Epidermal melanocyte (primary cell): ENCODE data around the gene TBXA2R.

Source experiments
- DNase-seq: peaks from one replicate; pipeline ENCODE4 v3.0.0; 2011; ENCODE audit warnings: low spot score; ENCODE audit not compliant: insufficient read length

TBXA2R gene

DNA sequence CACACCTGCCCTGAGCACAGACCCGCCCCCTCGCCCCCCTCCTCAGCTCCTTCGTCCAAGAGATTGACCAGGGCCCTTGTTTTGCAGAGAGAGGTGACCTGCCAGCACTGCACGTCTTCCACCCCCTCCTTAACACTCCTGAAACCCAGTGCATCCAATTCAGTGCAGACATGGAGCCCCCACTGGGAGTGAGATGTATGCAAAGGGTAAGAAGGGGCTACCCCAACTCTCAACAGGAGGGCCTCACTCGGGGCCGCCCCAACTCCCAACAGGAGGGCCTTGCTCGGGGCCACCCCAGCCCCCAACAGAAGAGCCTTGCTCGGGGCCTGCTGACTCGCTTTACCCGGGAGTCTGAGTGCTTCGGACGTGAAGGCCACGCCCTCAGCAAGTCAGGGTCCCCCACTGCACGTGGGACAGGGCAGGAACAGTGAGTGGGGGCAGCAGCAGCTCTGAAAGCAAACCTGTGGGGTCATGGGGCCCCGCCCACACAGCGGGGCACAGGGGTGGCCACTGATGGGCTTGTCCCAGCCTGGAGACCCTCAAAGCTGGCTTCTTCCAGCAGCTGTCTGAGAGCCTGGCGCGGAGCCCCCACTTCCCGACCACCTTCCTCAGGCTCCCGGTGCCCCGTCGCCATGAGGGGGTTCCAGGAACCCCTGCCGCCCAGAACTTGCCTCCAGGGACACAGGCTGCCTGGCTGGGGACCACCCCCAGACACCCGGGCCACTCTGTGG is 14.3 kb upstream of the TBXA2R start:
- DNase-seq: no peak

DNA sequence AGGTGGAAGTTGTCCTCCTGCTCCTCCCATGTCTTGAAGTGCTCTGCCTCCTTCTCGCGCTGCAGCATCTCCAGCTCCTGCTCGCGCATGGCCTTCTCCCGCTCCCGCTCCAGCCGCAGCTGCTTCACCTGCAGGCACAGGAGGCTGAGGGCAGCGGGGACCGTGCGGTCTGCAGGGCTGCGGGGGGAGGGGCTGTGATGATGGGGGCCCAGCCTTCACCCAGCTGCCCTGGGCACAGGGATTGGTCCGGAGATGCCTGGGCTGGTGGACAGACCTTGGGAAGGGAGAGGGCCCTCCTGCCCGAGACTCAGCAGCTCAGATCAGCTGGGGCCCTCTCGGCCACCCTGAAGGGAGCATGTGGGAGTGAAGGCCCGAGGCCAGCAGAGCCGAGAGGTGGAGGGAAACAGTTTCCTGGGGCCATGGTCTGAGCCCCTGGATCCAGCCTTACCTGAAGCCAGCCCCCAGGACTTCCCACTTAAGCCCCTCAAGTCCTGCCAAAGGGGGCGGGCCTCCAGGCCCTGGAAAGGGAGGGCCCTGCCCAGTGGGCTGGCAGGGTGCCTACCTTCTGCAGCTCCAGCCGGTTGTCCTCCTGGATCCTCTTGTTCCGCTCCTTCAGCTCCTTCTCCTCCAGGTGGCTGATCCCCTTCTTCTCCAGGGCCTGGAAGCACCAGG is 13.6 kb upstream of the TBXA2R start:
- no peak for DNase-seq

DNA sequence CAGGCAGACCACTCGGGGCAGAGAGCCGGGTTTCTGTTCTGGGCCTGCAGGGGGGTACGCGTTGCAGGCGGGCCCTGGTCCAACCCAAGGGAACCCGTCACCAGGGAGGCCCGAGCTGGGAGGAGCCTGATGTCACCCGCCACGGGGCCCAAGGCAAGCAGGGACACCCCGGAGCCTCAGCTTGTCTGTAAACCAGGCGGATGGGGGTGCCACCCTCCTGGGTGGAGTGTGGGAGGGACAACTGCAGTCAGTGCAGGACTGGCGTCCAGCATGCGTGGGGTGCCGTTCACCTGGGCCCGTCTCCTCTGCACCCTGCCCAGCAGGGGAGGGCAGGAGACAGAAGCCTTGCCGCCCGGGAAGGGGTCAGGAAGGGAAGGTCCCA is 12.9 kb upstream of the TBXA2R start:
- DNase-seq: no peak

DNA sequence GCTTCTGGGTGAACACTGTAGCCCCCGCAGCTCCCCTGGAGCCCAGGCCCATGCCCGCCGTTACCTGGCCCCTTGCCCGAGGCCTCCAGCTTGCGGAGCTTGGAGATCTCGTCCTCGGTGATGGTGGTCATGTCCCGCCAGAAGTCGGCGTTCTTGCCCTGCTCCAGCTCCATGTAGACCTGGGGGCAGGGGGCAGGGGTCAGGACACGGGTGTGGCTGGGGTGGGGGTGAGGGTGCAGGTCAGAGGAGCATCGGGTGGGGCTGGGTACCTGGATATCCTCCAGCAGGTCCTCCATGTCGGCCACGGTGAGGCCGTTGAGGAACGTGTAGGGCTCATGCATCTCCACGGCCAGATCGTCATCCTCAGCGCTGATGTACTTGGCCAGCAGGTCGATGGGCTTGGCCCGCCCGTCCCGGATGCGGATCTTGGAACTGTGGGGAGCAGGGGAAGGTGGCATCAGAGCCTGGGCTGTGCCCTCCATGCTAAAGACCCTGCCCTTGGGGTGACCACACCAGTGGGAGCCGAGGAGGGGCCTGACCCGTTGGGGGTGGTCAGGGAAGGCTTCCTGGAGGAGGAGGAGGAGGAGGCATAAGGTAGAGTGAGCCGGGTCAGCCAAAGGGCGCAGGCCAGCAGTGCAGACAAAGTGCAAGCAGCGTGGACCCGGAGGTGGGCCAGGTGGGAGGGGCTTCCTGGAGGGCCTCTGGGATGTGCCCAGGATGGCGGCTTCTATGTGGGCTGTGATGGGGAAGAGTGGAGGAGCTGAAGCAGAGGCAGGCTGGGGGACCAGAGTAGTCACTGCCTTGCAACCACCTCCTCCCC is 12.3 kb upstream of the TBXA2R start:
- no peak for DNase-seq

DNA sequence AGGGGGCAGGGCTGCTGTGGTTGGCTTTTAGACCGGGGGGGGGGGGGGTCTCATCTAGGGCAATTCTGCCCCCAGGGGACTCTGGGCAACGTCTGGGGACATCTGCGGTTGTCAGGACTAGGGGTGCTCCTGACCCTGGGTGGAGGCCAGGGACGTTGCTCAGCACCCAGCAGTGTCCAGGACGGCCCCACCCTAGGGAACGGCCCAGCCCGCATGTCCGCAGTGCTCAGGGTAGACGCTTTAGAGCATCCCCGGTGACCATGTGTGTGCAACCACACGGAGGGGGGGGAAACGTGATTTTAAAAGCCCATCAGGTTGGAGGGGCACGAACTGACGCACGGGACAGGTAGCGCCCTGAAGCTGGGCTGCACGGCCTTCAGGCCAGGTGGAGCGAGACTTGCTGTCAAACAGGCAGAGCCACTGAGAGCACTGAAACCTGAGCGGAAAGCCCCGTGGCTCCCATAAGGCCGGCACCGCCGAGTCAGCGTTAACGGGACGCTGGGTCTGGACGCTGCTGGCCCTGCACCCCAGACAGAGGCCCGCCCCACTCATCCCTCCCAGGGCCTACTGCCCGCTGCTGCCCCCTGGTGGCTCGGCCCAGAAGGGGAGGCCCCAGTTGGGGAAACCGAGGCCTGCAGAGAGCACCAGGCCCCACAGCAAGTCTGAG is 11.6 kb upstream of the TBXA2R start:
- DNase-seq: peak; percentile 98

DNA sequence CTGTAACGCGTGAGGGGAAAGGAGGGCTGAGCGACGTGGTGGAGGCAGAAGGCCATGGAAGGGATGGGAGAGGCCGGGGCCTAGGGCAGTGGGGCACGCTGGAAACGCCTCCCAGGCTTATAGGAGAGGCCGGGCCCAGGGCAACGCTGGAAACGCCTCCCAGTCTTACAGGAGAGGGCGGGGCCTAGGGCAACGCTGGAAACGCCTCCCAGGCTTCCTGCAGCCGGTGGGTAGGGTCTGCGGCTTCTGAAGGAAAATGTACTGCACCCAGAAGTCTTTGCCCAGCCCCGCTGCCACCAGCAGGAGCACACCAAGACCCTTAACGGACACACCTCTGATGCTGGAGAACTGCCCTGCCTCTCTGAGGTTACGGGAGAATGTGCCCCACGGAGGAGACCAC is 10.8 kb upstream of the TBXA2R start:
- no peak for DNase-seq

DNA sequence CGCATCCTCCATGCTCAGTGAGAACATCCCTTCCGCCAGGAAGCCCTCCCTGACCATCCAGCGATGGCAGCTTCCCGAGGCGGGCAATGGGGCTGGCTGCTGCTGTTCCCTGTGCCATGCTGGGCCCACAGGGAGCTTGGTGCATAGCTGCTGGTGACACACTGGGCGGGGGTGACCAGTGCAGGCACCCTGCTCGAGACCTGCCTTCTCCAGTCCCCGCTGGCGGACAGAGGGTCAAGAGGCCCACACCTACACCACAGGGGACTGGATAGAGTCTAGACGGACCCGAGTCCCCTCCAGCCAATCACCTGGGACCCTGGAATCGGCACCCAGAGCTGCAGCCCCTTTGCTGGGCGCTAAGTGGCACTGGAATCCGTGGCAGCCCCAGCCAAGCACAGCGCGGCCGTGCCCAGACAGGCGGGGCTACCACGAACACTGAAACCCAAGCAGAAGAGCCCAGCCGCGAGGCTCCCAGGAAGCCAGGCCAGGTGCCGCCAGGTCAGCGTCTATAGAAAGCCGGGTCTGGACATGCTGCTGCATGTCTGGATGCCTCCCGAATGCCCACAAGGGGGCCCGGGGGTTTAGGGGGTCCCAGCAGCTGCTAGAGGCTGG is 9.0 kb upstream of the TBXA2R start:
- no peak for DNase-seq

DNA sequence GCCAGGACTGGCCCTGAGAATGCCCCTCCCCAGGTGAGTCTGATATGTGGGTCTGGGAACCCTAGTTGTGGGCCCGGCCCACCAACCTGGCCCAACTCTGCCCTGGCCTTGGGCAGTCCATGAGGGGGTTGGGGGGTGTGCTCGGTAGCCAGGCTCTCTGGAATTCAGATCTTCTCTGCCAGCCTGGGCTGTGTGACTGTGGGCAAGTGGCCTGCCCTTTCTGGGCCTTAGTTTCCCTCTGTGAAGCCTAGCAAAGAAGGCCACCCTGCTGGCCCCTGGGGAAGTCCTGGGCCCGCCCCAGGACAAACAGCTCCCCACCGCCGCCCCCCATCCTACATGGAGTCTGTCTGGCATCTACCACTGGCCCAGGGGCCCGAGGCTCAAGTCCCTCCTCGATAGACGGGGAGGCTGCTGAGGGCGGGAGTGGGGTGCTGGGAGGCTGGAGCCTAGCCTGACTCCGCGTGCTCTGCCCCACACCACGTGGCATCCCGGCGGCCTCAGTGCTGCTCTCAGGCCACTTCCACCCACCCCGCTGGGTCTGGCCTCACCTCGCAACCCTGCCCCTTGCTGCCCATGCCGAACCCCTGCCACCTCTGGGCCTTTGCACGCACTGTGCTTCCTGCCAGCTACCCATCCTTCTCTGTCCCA is 8.3 kb upstream of the TBXA2R start:
- no peak for DNase-seq

DNA sequence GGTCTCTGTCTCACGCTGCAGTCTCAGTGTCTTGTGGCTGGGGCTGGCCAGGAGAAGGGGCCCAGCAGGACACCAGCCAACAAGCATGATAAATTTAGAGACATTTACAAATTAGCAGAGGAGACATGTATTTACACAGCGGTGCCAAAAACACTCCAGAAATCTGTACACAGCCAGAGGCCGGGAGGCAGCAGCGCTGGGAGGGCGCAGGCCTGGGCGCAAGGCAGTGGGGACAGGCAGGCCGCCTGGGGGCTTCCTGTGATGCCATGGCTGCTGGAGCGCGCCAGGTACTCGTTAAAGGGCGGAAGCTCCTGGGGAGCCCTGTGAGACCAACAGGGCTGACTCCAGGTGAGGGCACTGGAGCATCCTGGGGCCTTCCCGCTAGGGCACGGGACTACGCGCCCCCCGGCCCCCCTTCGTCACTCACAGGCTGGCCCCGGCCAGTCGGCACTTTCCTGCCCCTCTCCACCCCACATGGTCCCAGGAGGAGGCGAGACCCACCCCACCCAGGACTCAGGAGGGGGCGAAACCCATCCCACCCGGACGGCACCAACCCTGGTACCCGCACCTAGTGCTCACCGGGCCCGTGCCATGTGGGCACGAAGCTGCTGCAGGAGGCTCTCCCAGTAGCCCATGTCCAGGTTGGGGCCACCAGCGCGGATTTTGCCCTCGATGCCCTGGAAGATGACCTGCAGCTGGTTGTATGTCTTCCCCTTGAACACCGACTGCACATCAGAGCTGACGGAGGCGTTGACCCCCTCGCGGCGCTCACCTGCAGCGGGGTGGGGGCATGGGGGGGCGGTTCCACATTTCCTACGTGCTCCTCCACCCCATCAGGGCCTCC is 7.4 kb upstream of the TBXA2R start:
- DNase-seq: no peak

DNA sequence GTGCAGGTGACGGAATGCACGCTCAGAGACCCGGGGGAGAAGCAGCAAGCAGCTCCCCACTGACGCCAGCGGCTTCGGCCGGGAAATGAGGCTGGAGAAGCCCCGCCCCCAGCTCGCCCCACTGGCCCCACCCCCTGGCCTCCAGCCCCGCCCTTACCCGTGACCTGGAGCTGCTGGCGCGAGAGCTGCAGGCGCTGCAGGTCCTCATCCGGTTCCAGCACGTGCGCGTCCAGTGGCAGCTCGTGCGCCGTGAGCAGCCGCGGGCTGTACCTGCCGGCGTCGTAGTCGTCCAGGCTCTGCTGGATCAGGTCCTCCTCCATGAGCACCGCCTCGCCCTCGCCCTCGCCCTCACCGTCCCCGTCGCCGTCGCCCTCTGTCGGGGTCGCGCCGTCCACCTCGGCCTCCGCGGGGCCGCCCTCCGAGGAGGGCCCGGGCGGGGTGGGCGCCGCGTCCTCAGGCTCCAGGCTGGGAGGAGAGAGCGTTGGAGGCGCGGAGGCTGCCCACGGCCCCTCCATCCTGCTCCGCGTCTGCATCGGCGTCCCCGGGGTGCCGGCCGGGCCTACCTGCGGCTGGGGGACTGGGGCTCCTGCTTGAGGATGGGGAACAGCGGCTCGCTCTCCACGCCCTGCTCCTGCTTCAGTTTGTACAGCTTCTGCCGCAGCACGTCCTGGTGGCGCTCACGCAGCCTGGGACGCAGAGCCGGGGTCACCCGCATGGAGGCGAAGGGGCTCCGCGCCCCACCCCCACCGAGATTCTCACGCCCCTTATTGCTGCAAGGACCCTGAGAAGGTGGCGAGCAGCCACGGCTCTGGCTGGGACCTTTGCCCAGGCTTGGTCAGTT is 6.4 kb upstream of the TBXA2R start:
- DNase-seq: no peak

DNA sequence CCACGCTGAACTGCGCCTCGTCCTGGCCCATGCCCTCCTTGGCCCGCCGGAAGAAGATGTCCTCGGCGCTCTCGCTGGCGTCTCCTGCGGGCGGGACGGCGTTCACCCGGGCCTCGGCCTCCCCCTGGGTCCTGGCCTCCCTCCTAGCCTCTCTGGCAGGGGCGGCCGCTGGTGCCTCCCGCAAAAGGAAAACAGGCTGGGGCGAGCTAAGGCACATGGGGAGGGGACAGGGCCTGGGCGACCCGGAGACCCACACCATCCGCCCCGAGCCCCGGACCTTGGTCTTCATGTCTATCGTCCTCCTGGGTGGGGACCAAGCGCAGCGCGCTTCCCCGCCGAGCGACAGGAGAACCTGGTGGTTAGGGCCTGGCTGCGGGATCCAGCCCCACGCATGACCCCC is 5.7 kb upstream of the TBXA2R start:
- DNase-seq: no peak

DNA sequence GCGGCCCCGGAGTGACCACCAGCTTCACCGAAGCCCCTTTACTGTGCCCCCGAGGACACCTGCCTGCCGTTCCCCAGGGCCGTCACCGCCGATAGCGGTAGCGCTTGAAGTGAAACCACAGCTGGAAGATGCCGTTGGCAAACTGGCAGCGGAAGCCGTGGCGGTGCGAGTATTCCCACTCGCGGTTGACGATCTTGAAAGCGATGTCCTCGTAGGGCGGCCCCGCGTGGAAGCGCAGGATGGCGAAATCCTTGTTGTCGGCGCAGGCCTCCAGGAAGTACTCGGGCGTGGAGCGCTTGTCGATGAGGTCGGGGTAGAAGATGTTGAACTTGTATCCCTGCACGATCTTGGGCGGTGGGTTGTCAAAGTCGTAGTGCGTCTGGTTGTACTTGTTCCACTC is 5.2 kb upstream of the TBXA2R start:
- no peak for DNase-seq

DNA sequence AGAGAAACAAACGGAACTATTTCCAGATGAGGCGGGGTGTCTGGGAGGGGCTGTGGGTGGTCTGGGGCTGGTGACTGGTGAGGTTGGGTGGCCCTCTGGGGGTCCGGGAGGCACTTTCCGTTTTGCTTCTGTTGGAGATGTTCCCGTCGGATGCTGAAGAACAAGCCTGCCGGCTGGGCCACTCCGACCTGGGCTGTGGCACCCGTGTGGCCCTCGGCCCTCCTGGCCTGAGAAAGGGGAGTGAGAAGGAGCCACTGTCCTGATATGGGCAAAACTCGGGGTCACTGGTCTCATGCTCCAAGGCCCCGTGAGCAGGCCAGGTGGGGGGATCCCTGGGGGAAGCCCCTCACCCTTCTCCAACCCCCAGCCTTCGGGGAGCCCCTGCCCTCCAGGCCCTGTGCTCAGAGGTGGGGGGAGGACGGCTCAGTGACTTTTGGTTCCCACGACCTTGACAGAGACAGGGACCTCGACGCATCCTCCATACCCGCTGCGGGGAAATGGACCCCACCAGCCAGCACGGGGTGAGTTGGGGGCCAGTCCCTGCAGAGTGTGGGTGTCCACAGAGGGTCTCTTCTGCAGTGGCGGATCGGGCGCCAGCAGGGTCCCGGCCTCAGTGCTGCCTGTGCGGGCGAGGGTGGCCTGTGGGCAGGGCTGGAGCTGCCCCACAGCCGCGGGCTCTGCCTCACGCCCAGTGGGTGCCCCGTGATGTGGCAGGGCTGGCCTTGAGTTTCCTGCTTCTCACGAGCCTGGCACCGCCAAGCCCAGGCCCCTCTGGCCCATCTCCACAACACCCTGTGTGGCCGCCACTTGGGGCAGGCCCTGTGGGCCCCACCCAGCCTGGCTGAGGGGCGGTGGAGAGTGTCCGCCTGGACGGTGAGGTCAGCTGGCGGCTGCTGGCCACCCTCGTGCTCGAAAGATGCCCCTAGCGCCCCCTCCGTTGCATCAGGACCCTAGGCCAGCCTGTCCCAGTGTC is 4.4 kb upstream of the TBXA2R start:
- DNase-seq: no peak

DNA sequence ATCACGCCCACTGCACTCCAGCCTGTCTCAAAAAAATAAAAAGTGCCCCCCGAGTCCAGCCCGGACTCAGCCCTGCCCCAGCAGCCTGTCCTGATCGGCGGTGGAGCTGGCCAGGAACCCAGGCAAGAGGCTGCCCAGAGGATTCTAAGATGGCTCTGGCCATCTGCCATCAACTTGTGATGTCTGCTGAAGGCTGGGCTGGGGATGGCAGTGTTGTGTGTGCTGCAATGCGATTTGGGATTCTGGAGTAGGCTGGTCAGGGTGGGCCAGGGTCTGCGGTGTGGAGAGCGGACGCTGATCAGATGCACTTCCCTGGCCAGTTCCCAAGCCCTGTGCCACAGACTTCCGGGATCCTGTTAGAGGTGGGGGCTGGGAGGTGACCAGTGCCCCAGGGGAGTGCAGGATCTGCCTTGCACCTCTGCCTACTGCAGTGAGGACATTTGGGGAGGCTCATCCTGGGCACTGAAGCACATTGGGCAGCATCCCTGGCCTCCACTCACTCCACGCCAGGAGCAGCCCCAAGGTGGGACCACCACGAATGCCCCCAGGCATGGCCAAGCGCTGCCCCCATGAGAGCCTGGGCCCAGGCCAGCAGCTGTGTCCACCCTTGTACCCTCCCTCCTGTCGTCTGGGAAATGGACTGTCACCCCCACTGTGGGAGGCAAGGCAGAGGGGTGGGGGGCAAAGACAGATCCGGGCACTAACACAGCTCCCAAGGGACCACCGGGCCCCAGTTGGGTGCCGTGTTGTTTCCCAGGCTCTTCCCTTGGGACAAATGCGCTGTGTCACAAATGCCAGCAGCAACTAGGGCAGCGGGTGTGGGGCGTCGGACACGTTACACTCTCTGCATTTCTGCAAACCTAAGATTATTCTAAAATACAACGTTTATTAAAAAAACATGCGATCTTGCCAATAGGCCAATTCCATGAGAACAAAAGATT is 3.4 kb upstream of the TBXA2R start:
- no peak for DNase-seq

DNA sequence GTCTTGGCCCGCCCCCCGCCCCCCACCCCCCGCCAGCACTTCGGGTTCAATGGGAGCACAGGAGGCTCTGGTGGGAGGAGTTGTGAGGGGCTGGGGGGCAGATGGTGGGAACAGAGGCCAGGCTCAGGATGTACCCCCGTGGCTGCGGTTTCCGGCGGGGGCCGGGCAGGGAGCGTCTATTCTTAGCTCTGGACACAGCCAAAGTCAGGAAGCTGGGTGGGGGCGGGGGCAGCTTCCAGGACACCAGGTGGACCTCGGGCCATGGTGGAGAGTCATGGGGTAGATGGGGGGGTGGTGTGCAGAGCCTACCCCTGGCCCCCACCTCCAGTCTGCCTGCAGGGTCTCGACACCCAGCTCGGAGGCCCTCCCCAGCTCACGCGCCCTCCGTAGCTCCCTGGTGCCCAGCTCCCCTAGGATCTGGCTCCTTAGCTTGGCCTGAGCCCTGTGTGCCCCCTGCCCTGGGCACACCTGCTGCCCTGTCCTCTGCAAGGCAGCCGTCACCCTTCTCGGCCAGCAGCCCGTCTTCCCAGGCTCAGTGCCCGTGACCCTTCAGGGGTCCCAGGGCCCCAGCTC is 2.2 kb upstream of the TBXA2R start:
- no peak for DNase-seq

DNA sequence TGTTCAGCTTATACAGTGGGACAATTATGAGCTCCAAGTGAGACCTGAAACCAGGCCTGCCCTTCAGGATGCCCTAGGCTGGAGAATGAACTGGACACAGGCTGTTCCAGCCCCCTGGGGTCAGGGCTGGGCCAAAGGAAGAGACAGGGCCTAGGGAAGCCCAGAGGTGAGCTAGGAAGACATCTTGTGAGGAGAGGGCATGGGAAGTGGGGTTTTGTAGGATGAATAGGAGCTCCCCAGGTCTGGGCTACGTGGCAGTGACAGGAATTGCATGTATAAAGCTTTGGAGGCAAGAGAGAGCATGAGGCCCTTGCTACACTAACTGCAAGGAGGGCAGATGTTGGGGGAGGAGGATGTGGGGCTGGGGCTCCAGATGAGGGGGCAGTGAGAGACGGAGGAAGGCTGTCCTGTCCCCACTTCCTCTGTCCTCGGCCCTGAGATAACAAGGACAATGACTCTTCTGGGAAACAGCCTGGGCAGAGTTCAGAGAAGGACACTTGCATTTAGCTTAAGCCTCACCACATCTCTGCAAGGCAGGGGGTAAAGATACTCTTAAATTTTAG is 1.5 kb upstream of the TBXA2R start:
- DNase-seq: no peak
